ENCODE data around the gene ADGRG3.
"Not testable (repeated sequence)": the region's sequence is repeated elsewhere in the genome, so short reads cannot be mapped to it uniquely, and the experiment has no call there.

Gene ADGRG3

DNA sequence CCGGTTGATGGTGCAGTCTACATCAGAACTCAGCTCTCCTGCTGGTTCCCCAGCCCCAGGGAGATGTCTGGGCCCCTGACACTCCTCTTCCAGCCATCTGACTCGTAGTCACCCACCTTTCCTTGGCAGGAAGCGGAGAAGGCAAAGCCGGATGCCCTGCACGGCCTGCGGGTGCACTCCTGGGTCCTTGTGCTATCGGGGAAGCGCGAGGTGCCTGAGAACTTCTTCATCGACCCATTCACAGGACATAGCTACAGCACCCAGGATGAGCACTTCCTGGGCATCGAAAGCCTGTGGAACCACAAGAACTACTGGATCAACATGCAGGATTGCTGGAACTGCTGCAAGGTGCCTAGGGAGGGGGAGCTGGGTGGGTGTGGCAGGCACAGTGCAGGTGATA lies 39.2 kb downstream of the ADGRG3 start:
- Mint-ChIP-seq H3K9me3 (peaks cover 4% of the 10 kb centered on the region), H3K27me3 (ENCODE audit: low read depth) (peaks cover 13% of the 10 kb centered on the region), H3K4me3 (no peak overlapping the region), H3K4me1 (peaks cover under 1% of the 10 kb centered on the region), H3K27ac (no peak overlapping the region), H3K36me3 (ENCODE audit: low read depth) (no peaks in the 10 kb centered on the region)
- TF ChIP-seq, protein P1, sequence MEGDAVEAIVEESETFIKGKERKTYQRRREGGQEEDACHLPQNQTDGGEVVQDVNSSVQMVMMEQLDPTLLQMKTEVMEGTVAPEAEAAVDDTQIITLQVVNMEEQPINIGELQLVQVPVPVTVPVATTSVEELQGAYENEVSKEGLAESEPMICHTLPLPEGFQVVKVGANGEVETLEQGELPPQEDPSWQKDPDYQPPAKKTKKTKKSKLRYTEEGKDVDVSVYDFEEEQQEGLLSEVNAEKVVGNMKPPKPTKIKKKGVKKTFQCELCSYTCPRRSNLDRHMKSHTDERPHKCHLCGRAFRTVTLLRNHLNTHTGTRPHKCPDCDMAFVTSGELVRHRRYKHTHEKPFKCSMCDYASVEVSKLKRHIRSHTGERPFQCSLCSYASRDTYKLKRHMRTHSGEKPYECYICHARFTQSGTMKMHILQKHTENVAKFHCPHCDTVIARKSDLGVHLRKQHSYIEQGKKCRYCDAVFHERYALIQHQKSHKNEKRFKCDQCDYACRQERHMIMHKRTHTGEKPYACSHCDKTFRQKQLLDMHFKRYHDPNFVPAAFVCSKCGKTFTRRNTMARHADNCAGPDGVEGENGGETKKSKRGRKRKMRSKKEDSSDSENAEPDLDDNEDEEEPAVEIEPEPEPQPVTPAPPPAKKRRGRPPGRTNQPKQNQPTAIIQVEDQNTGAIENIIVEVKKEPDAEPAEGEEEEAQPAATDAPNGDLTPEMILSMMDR (IDR thresholded peaks at IDR 0.05; ENCODE audit: unreplicated experiment in 3 of 3): no peak

DNA sequence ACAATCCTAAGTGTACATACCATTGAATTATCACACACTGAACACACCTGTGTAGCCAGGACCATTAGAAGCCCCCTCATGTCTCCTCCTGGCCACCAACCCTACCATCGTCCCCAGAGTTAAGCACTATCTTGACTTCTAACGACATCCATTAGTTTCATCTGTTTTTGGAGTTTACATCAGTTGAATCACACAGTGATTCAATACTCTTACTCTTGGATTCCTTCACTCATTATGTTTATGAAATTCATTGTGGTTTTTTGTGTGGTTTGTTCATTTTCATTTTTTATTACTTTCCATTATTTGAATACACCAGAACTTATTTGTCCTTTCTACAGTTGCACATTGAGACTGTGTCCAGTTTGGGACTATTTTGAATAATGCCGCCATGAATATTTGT lies 40.1 kb downstream of the ADGRG3 start:
- H3K27ac Mint-ChIP-seq: no peak overlapping the region
- H3K36me3 Mint-ChIP-seq (ENCODE audit: low read depth): no peaks in the 10 kb centered on the region
- H3K27me3 Mint-ChIP-seq (ENCODE audit: low read depth): peaks cover 13% of the 10 kb centered on the region
- H3K4me1 Mint-ChIP-seq: no peaks in the 10 kb centered on the region
- no peak overlapping the region for H3K4me3 Mint-ChIP-seq
- peaks cover 4% of the 10 kb centered on the region for H3K9me3 Mint-ChIP-seq
- TF ChIP-seq, protein P1 (IDR thresholded peaks at IDR 0.05; ENCODE audit: unreplicated experiment in 3 of 3): no peak

DNA sequence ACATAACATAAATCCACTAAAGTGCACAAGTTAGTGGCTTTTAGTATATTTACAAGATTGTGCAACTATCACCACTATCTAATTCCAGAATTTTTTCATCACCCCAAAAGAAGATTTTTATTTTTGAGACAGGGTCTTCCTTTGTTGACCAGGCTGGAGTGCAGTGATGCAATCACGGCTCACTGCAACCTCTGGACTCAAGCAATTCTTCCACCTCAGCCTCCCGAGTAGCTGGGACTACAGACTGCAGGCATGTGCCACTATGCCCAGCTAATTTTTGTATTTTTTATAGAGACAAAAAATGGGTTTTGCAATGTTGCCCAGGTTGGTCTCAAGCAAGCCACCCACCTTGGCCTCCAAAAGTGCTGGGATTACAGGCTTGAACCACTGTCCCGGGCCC lies 41.6 kb downstream of the ADGRG3 start:
- peaks cover 4% of the 10 kb centered on the region for H3K9me3 Mint-ChIP-seq
- no peaks in the 10 kb centered on the region for H3K4me1 Mint-ChIP-seq
- H3K36me3 Mint-ChIP-seq (ENCODE audit: low read depth): no peaks in the 10 kb centered on the region
- H3K4me3 Mint-ChIP-seq: no peak overlapping the region
- TF ChIP-seq, protein P1 (IDR thresholded peaks at IDR 0.05; ENCODE audit: unreplicated experiment in 3 of 3): no peak
- no peak overlapping the region for H3K27ac Mint-ChIP-seq
- H3K27me3 Mint-ChIP-seq (ENCODE audit: low read depth): peaks cover 7% of the 10 kb centered on the region

DNA sequence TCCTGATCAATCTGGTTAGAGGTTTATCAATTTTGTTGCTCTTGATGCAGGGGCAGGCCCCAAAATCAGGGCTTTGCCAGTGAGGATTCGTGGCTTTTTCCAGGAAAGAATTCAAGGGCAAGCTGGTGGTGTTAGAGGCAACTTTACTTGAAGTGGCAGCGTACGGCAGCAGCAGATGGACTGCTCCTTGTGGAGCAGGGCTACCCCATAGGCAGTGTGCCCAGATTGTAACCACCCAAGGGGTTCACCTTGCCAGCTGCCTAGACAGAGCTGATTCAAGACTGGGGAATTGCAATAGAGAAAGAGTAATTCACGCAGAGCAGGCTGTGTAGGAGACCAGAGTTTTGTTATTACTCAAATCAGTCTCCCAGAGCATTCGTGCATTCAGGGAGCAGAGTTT lies 43.2 kb downstream of the ADGRG3 start:
- Mint-ChIP-seq H3K36me3 (ENCODE audit: low read depth) (no peaks in the 10 kb centered on the region), H3K4me1 (no peaks in the 10 kb centered on the region), H3K27me3 (ENCODE audit: low read depth) (peaks cover 7% of the 10 kb centered on the region), H3K27ac (no peak overlapping the region), H3K4me3 (no peak overlapping the region), H3K9me3 (peaks cover 4% of the 10 kb centered on the region)
- TF ChIP-seq, protein P1 (IDR thresholded peaks at IDR 0.05; ENCODE audit: unreplicated experiment in 3 of 3): no peak

DNA sequence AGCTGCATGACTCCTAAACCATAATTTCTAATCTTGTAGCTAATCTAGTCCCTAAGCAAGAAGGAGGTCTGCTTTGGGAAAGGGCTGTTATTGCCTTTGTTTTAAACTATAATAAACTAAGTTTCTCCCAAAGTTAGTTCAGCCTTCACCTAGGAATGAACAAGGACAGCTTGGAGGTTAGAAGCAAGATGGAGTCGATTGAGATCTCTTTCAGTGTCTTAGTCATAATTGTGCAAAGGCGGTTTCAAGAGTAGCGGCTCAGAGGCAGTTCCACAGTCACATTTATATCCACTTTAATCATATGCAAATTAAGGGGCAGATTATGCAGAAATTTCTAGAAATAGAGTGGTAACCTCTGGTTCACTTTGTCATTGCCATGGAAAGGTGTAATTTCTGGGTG lies 43.9 kb downstream of the ADGRG3 start:
- Mint-ChIP-seq H3K27ac (no peak overlapping the region), H3K27me3 (ENCODE audit: low read depth) (peaks cover 9% of the 10 kb centered on the region), H3K9me3 (peaks cover under 1% of the 10 kb centered on the region), H3K4me3 (no peak overlapping the region), H3K36me3 (ENCODE audit: low read depth) (no peaks in the 10 kb centered on the region), H3K4me1 (no peaks in the 10 kb centered on the region)
- TF ChIP-seq, protein P1 (IDR thresholded peaks at IDR 0.05; ENCODE audit: unreplicated experiment in 3 of 3): no peak

DNA sequence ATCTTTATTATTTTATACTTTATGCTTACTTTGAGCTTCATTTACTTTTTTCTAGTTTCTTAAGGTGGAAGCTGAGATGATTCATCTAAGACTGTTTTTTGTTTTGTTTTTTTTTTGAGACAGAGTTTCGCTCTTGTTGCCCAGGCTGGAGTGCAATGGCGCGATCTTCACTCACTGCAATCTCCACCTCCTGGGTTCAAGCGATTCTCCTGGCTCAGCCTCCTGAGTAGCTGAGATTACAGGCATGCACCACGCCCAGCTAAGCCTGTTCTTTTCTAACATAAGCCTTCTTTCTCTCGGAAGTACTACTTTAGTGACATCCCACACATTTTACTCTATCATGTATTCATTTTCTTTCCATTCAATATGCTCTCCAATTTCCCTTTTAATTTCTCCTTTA lies 44.5 kb downstream of the ADGRG3 start:
- H3K27me3 Mint-ChIP-seq (ENCODE audit: low read depth); H3K27ac Mint-ChIP-seq; H3K4me3 Mint-ChIP-seq; H3K36me3 Mint-ChIP-seq (ENCODE audit: low read depth); H3K4me1 Mint-ChIP-seq; H3K9me3 Mint-ChIP-seq: not testable (repeated sequence)
